ENCODE data around the gene CWC22.

The CWC22 gene

GRCh38 chr2:179991344-179991743 is 15.8 kb downstream of the CWC22 start:
- TF ChIP-seq, protein P1, sequence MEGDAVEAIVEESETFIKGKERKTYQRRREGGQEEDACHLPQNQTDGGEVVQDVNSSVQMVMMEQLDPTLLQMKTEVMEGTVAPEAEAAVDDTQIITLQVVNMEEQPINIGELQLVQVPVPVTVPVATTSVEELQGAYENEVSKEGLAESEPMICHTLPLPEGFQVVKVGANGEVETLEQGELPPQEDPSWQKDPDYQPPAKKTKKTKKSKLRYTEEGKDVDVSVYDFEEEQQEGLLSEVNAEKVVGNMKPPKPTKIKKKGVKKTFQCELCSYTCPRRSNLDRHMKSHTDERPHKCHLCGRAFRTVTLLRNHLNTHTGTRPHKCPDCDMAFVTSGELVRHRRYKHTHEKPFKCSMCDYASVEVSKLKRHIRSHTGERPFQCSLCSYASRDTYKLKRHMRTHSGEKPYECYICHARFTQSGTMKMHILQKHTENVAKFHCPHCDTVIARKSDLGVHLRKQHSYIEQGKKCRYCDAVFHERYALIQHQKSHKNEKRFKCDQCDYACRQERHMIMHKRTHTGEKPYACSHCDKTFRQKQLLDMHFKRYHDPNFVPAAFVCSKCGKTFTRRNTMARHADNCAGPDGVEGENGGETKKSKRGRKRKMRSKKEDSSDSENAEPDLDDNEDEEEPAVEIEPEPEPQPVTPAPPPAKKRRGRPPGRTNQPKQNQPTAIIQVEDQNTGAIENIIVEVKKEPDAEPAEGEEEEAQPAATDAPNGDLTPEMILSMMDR (IDR thresholded peaks at IDR 0.05), result no peak
- Histone ChIP-seq H3K4me3 (no peak overlapping the region), H3K27ac (no peak overlapping the region)
- no peak for DNase-seq (ENCODE audit: low spot score)

GRCh38 chr2:179990676-179991317 is 16.3 kb downstream of the CWC22 start:
- H3K27ac ChIP-seq, result no peak overlapping the region
- H3K4me3 ChIP-seq, result no peak overlapping the region
- TF ChIP-seq, protein P1 (IDR thresholded peaks at IDR 0.05), result no peak
- no peak for DNase-seq (ENCODE audit: low spot score)

- no peak overlapping the region for H3K4me3 ChIP-seq
- no peak overlapping the region for H3K27ac ChIP-seq
- TF ChIP-seq, protein P1 (IDR thresholded peaks at IDR 0.05), result no peak
- no peak for DNase-seq (ENCODE audit: low spot score)
Measured at GRCh38 chr2:179987916-179988315, 19.2 kb downstream of the CWC22 start.

DNA sequence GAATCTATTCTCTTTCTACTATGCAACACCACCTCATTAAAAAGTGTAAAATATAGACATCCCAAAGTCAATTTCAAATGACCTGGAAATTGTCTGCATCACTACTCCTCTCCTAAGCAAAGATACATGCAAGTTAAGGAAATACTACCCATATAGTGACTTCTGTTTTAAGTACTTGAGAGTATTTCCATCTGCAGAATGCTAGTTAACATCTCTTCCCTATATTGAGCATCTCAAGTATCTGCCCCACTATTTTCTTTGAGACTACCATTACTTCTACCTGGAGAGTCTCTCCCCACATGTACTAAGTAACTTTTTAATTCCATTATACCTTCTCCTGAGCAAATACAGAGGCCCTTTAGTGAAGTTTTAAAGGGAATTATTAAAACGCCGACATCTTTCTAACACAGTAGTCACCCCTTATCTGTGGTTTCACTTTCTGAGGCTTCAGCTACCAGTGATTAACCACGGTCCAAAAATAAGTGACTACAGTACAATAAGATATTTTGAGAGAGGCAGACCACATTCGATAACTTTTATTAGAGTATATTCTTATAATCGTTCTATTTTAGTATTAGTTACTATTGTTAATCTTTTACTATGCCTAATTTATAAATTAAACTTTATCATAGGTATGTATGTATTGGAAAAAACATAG is 21.8 kb downstream of the CWC22 start:
- TF ChIP-seq, protein P1 (IDR thresholded peaks at IDR 0.05), result no peak
- no peak overlapping the region for H3K4me3 ChIP-seq
- no peak overlapping the region for H3K27ac ChIP-seq
- DNase-seq (ENCODE audit: low spot score), result no peak

DNA sequence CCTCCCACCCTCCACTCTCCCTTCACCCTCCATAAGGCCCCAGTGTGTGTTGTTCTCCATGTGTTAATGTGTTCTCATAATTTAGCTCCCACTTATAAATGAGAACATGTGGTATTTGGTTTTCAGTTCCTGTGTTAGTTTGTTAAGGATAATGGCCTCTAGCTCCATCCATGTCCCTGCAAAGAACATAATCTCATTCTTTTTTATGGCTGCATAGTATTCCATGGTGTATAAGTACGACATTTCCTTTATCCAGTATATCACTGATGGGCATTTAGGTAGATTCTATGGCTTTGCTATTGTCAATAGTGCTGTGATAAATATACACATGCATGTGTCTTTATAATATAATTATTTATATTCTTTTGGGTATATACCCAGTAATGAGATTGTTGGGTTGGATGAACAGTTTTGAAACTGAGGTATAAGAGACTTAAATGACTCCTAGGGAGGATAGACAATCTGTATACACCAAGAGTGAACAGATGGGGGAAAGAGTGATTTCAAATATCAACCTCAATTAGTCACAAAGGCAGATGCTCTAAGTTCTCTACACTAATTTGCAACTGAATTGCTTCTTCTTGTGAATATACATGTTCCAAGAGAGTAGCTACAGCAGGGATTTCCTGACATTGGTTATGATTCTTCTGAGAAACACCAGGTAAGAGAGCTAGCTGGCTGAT is 23.7 kb downstream of the CWC22 start:
- no peak for DNase-seq (ENCODE audit: low spot score)
- no peak overlapping the region for H3K4me3 ChIP-seq
- TF ChIP-seq, protein P1 (IDR thresholded peaks at IDR 0.05), result no peak
- H3K27ac ChIP-seq, result no peak overlapping the region

DNA sequence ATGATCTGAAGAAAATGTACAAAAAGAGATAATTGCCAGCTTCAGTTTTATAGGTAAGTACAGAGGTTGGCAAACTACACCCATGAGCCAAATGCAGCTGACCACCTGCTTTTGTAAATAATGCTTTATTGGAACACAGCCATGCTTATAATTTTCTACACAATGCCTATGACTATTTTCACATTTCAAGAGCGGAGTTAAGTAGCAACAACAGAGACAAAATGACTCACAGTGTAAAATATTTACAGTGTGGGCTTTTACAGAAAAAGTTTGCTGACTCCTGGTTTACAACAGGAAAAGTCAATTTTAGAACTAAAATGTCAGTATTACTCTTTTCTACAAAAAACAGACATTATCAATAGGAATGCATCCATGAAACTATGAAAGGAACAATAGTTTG is 26.0 kb downstream of the CWC22 start:
- H3K4me3 ChIP-seq, result no peak overlapping the region
- TF ChIP-seq, protein P1 (IDR thresholded peaks at IDR 0.05), result no peak

More for the DNA sequence above, 26.0 kb downstream of the CWC22 start:
- no peak overlapping the region for H3K27ac ChIP-seq
- no peak for DNase-seq (ENCODE audit: low spot score)

All from coronary artery (tissue), 2 donors.